Smooth muscle cell (in vitro differentiated cells): ENCODE data around the gene IER2. TPM values are rescaled to one million over a fixed set of nuclear protein-coding genes. Genes with fewer than 3 reads are reported as not detected.

Experiments
- DNase-seq: peaks from one replicate; lab custom pipeline; 2025; ENCODE audit not compliant: unreplicated experiment; lab: John Stamatoyannopoulos, UW
- H2AFZ ChIP-seq: fragments of 200-600 bp; sonication (generic); 2 replicates; pipeline ENCODE4 v1.6.0; 2016; ENCODE audit warnings: antibody characterized with exemption, low read depth, mild to moderate bottlenecking
- H3F3A ChIP-seq: fragments of 200-600 bp; sonication (generic); 2 replicates; pipeline ENCODE4 v1.6.0; 2017; ENCODE audit warnings: antibody characterized with exemption, low read depth
- H3K27ac ChIP-seq: fragments of 200-600 bp; sonication (generic); 2 replicates; pipeline ENCODE4 v1.5.1; 2016; ENCODE audit warnings: low read depth, mild to moderate bottlenecking
- H3K27me3 ChIP-seq: fragments of 200-600 bp; sonication (generic); 2 replicates; pipeline ENCODE4 v1.6.1; 2016; ENCODE audit warnings: low read depth, mild to moderate bottlenecking
- H3K36me3 ChIP-seq: fragments of 200-600 bp; sonication (generic); 2 replicates; pipeline ENCODE4 v1.5.1; 2016; ENCODE audit warnings: low read depth
- H3K4me1 ChIP-seq: fragments of 200-600 bp; sonication (generic); 2 replicates; pipeline ENCODE4 v1.5.1; 2016; ENCODE audit warnings: low read depth
- H3K4me2 ChIP-seq: fragments of 200-600 bp; sonication (generic); 2 replicates; pipeline ENCODE4 v1.6.0; 2016; ENCODE audit warnings: mild to moderate bottlenecking
- H3K4me3 ChIP-seq: fragments of 200-600 bp; sonication (generic); 2 replicates; pipeline ENCODE4 v1.5.1; 2016; ENCODE audit warnings: mild to moderate bottlenecking
- H3K79me2 ChIP-seq: fragments of 200-600 bp; sonication (generic); 2 replicates; pipeline ENCODE4 v1.6.0; 2016; ENCODE audit warnings: low read depth, mild to moderate bottlenecking
- H3K9ac ChIP-seq: fragments of 200-600 bp; sonication (generic); 2 replicates; pipeline ENCODE4 v1.6.0; 2016; ENCODE audit warnings: low read depth
- H3K9me3 ChIP-seq: fragments of 200-600 bp; sonication (generic); replicated peaks from 2 replicates; pipeline ENCODE4 v1.5.1; 2016; ENCODE audit warnings: low read depth
- H4K20me1 ChIP-seq: fragments of 200-600 bp; sonication (generic); 2 replicates; pipeline ENCODE4 v1.6.0; 2016; ENCODE audit warnings: low read depth
- CTCF ChIP-seq: fragments of 200-600 bp; sonication (generic); IDR thresholded peaks from 2 replicates; pipeline ENCODE4 v1.5.1; 2017; ENCODE audit warnings: borderline replicate concordance, mild to moderate bottlenecking, antibody characterized with exemption; ENCODE audit not compliant: insufficient read depth, poor library complexity, severe bottlenecking
- WGBS: methylation state at CpG from one replicate; pipeline ENCODE4 v1.1.7; 2016; ENCODE audit warnings: low lambda C conversion rate; 5-methylcytosine and 5-hydroxymethylcytosine counted together
- polyA plus RNA-seq: library from polyadenylated mRNA; unstranded; fragments of >200 nt; fragmentation: Nextera tagmentation; extraction: Ambion mirVana; gene quantifications from 2 replicates; pipeline ENCODE4 v1.2.1, GENCODE V29; 2016
- total RNA-seq: library from RNA; depleted of rRNA; stranded (reverse); fragments of >200 nt; gene quantifications from 2 replicates; pipeline ENCODE4 v1.2.3, GENCODE V29; 2014

The IER2 gene
- total and polyA plus RNA-seq, 2 experiments from 2014 or later, result 118 to 766 TPM

GRCh38 chr19:13134626-13135025, 15.6 kb upstream of the IER2 start:
- Histone ChIP-seq H3K36me3 (no peaks in the 10 kb centered on the region), H3K27ac (no peak overlapping the region), H3K27me3 (no peaks in the 10 kb centered on the region), H3K79me2 (peaks cover 54% of the 10 kb centered on the region), H3F3A (peaks cover 5% of the 10 kb centered on the region), H4K20me1 (peaks cover 73% of the 10 kb centered on the region), H3K4me1 (no peaks in the 10 kb centered on the region), H2AFZ (no peak overlapping the region), H3K9ac (no peak overlapping the region), H3K9me3 (no peaks in the 10 kb centered on the region), H3K4me3 (no peak overlapping the region), H3K4me2 (no peak overlapping the region)
- no peak for DNase-seq
- WGBS, result 98% methylated on average over 3 of the region's 3 CpGs
- no peak for TF ChIP-seq CTCF

- H3K27ac ChIP-seq, result no peak overlapping the region
- no peak overlapping the region for H3K4me3 ChIP-seq
- H3K27me3 ChIP-seq, result no peaks in the 10 kb centered on the region
- H3K9me3 ChIP-seq, result no peaks in the 10 kb centered on the region
- 98% methylated on average over 52 of the region's 60 CpGs for WGBS
- no peaks in the 10 kb centered on the region for H3K36me3 ChIP-seq
- no peak overlapping the region for H3K4me2 ChIP-seq
- H2AFZ ChIP-seq, result no peak overlapping the region
- no peak for DNase-seq
- peaks cover 5% of the 10 kb centered on the region for H3F3A ChIP-seq
- H3K4me1 ChIP-seq, result no peaks in the 10 kb centered on the region
- TF ChIP-seq CTCF, result no peak
- H3K9ac ChIP-seq, result no peak overlapping the region
- H3K79me2 ChIP-seq, result peaks cover 47% of the 10 kb centered on the region
- H4K20me1 ChIP-seq, result peaks cover 66% of the 10 kb centered on the region
These were observed 14.8 kb upstream of the IER2 start for GRCh38 chr19:13135068-13136062.

GRCh38 chr19:13137290-13137794, 12.9 kb upstream of the IER2 start:
- Histone ChIP-seq H3K4me2 (no peak overlapping the region), H4K20me1 (peaks cover 51% of the 10 kb centered on the region), H3K9ac (no peak overlapping the region), H3K27me3 (no peaks in the 10 kb centered on the region), H3K9me3 (no peaks in the 10 kb centered on the region), H3K79me2 (peaks cover 30% of the 10 kb centered on the region), H3K4me1 (no peaks in the 10 kb centered on the region), H3K27ac (no peak overlapping the region), H3F3A (no peaks in the 10 kb centered on the region), H2AFZ (no peak overlapping the region), H3K36me3 (no peaks in the 10 kb centered on the region), H3K4me3 (no peak overlapping the region)
- 98% methylated on average over 28 of the region's 28 CpGs for WGBS
- no peak for TF ChIP-seq CTCF
- no peak for DNase-seq
